Measurements from ENCODE around the gene MST1.
A peak's percentile ranks its signal among the peaks of the same experiment; 100 is the strongest.

MST1 gene

DNA sequence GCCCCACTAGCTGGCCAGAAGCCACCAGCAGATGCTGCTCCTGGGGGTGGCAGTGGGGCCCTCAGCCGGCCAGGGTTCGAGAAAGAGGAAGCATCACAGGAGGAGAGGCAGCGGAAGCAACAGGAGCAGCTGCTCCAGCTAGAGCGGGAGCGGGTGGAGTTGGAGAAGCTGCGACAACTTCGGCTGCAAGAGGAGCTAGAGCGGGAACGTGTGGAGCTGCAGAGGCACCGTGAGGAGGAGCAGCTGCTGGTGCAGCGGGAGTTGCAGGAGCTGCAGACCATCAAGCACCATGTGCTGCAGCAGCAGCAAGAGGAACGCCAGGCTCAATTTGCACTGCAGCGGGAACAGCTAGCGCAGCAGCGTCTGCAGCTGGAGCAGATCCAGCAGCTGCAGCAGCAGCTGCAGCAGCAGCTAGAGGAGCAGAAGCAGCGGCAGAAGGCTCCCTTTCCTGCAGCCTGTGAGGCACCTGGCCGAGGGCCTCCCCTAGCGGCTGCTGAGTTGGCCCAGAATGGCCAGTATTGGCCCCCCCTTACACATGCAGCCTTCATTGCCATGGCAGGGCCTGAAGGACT is 32.6 kb downstream of the MST1 start:
- no peak for DNase-seq (ENCODE audit: low read depth)

DNA sequence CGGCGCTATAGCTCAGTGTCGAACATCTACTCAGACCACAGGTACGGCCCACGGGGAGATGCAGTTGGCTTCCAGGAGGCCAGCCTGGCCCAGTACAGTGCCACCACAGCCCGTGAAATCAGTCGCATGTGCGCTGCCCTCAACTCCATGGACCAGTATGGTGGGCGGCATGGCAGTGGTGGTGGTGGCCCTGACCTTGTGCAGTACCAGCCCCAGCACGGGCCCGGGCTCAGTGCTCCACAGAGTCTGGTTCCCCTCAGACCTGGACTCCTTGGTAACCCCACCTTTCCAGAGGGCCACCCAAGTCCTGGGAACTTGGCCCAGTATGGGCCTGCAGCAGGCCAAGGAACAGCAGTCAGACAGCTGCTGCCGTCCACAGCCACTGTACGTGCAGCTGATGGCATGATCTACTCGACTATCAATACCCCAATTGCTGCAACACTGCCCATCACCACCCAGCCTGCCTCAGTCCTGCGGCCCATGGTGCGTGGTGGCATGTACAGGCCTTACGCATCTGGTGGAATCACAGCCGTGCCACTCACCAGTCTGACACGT is 33.5 kb downstream of the MST1 start:
- no peak for DNase-seq (ENCODE audit: low read depth)

GRCh38 chr3:49654955-49655556 is 34.2 kb downstream of the MST1 start:
- DNase-seq (ENCODE audit: low read depth), result no peak

- no peak for DNase-seq (ENCODE audit: low read depth)
These were observed 35.0 kb downstream of the MST1 start for GRCh38 chr3:49654176-49654825.

DNA sequence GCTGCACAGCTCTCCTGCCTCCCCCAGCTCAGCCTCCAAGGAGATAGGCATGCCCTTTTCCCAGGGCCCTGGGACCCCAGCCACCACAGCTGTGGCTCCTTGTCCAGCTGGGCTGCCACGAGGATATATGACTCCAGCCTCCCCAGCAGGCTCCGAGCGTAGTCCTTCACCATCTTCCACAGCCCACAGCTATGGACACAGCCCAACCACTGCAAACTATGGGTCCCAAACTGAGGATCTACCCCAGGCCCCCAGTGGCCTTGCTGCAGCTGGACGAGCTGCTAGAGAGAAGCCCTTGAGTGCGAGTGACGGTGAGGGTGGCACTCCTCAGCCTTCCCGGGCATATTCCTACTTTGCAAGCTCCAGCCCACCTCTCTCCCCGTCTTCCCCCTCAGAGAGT is 35.7 kb downstream of the MST1 start:
- DNase-seq (ENCODE audit: low read depth), result no peak

DNA sequence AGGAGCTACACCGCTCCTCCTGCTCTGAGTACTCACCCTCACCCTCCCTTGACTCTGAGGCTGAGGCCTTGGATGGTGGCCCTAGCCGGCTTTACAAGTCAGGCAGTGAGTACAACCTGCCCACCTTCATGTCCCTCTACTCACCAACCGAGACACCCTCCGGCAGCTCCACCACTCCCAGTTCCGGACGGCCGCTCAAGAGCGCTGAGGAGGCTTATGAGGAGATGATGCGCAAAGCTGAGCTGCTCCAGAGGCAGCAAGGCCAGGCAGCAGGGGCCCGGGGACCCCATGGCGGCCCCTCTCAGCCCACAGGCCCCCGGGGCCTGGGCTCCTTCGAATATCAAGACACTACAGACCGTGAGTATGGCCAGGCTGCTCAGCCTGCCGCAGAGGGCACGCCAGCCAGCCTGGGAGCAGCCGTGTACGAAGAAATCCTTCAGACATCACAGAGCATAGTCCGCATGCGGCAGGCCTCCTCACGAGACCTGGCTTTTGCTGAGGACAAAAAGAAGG is 36.3 kb downstream of the MST1 start:
- DNase-seq (ENCODE audit: low read depth), result no peak

GRCh38 chr3:49652218-49652902 is 36.9 kb downstream of the MST1 start:
- no peak for DNase-seq (ENCODE audit: low read depth)

- DNase-seq (ENCODE audit: low read depth), result no peak
These were observed 38.6 kb downstream of the MST1 start for GRCh38 chr3:49650637-49651036.

DNA sequence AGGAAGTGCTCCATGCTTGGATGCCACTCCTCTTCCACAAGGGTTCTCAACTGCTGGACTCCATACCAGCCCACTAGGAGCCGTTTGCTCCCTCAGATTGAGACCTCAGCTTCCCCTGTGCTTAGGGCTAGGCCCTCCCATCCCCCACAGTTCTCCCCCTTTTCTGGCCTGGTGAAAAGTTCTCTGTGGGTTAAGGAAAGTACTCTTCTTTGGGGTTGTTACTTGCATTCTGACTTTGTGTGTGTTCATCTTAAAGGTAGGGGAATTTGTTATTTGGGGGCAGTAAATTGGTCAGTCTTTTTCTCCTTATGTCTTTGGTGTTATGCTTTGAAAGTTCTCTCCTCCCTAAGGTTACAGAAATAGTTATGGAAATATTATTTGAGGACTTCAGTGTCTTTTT is 39.1 kb downstream of the MST1 start:
- DNase-seq (ENCODE audit: low read depth), result no peak

DNA sequence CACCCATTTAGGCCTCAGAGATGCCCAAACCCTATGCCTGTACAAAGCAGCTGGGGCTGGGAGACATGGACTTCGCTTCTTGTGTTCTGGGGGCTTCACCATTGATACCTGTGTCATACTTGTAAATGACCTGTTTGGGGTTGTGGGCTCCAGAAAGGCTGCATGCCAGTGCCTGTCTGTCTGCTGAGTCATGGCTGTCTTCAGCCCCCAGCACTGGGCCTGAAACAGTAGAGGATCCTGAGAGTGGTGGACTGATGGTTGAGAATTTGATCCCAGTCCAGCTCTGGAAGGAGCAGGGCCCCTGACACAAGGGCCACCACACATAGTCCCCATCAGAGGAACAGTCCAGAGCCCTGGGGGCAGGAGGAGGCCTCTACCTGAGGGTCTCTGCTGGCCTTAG is 39.7 kb downstream of the MST1 start:
- DNase-seq (ENCODE audit: low read depth), result no peak

DNA sequence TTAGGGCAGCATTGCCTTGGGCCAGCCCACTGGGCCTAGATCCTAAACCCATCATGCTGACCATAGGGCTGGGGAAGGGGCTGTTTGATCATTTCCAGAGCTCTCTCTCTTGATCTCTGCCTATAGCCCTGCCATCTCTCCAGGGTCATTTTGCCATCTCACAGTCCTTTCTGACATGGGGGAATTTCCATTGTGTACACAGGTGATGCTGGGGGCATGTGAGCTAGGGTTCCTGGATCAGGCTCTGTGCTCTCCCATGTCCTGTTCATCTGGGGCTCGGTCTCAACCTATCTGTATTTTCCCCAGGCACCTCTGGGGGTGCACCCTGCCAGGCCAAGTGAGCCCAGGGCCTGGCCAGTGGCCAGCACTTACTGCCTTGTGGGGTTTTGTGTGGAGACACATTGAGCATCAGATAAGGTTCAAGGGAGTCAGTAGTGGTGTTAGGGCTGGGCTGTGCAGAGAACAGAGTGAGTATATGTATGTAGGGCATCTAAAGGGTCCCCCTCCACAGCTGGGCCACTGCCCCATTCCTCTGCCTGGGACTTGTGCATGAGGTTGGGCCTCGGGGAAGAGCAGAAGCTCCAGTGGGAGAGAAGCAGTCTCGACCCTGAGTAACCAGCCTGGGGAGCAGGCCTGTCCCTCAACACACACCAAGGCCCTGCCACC is 40.8 kb downstream of the MST1 start:
- no peak for DNase-seq (ENCODE audit: low read depth)

DNA sequence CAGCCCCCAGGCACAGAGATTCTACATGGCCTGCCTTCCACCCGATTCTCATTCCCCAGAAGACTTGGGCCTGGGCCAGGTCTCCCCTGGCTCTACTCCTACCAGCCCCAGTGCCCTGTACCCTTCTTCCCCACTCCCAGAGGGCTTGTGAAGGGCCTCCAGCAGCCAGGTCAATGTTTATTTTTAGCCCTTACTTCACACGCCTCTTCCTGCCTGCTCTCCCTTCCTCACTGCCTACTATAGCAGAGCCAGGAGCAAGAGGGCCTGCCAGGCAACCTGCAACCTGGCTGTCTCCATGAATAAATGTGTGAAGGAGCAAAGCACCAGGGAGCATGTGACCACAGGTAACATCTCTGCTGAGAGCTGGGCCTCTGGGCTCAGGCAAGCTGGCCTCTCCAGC is 41.5 kb downstream of the MST1 start:
- no peak for DNase-seq (ENCODE audit: low read depth)

DNA sequence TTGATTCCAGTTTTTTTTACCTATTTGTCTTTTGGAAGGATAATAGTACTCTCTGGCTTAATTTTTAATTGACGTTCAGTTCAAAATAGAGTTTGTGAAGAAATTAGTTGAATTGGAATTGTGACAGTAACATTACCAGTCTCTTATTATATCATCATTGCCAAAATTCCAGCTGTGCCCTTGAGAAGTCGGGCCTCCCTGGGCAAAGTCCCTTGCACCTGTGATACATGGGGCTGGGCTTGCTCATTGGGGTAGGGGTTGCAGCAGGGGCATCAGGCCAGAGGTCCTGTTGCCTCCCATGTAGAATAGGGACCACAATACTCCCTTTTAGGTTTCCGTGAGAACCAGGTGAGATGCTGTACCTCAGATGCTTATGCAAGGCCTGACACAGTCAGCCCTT is 43.0 kb downstream of the MST1 start:
- no peak for DNase-seq (ENCODE audit: low read depth)

DNA sequence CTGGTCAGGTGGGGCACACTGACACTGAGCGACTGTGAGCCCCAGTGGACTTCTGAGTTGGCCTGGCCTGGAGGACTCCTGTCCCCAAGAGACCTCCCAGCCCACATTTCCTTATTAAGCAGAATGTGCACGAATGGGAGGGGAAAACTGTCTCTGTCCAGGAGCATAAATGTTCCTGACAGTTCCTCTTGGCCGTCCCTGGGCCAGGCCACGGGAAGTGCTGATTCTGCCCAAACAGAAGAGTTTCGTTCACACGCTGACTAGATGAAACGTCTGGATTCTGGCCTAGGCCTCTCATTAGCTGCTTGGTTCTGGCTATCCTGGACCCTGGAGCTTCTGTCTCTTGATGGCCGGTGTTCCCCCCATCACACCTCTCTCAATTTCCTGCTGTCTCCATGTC is 44.6 kb downstream of the MST1 start:
- DNase-seq (ENCODE audit: low read depth), result no peak

DNA sequence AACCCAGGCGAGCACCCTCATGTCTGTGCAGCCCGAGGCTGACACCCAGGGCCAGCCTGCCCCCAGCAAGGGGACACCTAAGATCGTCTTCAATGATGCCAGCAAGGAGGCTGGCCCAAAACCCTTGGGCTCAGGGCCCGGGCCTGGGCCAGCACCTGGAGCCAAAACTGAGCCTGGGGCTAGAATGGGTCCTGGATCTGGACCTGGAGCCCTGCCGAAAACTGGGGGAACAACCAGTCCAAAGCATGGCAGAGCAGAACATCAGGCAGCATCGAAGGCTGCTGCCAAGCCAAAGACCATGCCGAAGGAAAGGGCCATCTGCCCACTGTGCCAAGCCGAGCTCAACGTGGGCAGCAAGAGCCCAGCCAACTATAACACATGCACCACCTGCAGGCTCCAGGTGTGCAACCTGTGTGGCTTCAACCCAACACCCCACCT is 46.5 kb downstream of the MST1 start:
- no peak for DNase-seq (ENCODE audit: low read depth)

- DNase-seq (ENCODE audit: low read depth), result no peak
These were observed 47.2 kb downstream of the MST1 start for GRCh38 chr3:49641921-49642707.

DNA sequence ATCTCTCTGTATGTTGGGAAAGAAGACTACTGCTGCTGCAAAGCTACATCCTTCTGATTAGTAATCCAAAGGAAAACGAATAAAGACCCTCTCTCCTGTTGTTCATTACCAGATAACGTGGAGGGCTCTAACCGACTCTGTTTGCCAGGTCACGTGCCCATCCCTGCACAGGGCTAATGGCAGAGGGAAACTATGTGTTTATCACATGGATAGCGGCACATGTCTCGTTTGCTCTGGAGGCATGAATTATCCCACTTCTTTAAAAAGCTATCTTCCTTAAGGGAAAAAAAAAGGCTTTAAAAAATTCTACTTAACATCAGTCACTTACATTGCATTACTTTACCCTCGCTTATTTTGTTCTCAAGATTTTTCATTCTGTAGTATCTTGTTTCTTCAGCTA is 48.0 kb downstream of the MST1 start:
- DNase-seq (ENCODE audit: low read depth), result no peak

DNA sequence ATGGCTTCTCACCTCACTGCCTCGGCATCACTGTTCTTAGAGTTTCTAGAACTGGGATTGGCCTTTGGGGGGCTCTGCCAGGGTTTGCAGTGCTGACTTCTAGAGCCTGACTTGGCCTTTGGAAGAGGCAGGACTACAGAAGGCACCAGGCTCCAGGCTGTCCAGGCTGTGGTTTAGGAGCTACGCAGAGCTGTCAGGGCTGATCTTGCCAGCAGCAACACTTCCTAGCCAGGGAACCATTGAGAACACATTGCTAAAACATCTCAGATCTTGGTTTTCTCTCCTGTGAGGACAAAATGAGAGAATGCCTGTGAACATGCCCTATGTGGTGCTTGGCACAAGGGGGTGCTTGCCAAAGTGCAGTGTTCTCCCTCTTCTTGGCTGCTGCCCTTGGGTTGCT is 49.7 kb downstream of the MST1 start:
- no peak for DNase-seq (ENCODE audit: low read depth)

DNA sequence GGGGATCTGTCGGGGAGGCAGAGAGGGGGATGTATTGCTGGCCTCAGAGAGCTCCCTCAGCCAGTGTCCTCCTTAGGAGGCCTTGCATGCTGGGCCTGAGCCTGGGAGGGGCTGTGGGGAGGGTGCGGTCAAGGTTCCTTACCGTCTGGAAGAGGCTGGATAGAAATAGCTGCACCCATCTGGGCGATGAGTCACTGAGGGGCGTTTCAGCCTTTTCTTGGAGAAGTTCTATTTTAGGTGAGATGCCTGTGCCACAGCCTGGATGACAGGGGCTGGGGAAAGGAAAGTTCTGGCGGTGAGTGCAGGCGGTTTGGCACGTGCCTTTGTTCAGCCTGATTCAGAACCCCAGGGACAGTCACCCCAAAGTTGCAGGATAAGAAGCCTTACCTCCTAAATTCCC is 50.8 kb downstream of the MST1 start:
- DNase-seq (ENCODE audit: low read depth), result peak; percentile 33

- DNase-seq (ENCODE audit: low read depth), result no peak
These were observed 52.2 kb downstream of the MST1 start for GRCh38 chr3:49636883-49637609.

GRCh38 chr3:49634736-49635135 is 54.5 kb downstream of the MST1 start:
- DNase-seq (ENCODE audit: low read depth), result no peak
